GM13977 (cell line): ENCODE data around the gene PAPPA.

Source experiments
- DNase-seq: peaks from one replicate; pipeline ENCODE4 v3.0.0; 2012; ENCODE audit warnings: low spot score
- in situ Hi-C: fragments of 300-500 bp; cut with MboI; formaldehyde crosslinking; loops from one replicate; pipeline ENCODE4 v1.12.0; 2022; ENCODE audit warnings: low sequenced_read_pairs, low pct_unique_long_range_greater_than_20kb, mixed read lengths, inconsistent platforms; ENCODE audit not compliant: unreplicated experiment
- TF ChIP-seq, protein P1 (sequence below): IDR thresholded peaks from 2 replicates; pipeline ENCODE4 v1.5.1; 2012; ENCODE audit warnings: mild to moderate bottlenecking, control low read depth; ENCODE audit not compliant: insufficient read depth; ENCODE audit errors: extremely low read depth, missing control alignments

The PAPPA gene

DNA sequence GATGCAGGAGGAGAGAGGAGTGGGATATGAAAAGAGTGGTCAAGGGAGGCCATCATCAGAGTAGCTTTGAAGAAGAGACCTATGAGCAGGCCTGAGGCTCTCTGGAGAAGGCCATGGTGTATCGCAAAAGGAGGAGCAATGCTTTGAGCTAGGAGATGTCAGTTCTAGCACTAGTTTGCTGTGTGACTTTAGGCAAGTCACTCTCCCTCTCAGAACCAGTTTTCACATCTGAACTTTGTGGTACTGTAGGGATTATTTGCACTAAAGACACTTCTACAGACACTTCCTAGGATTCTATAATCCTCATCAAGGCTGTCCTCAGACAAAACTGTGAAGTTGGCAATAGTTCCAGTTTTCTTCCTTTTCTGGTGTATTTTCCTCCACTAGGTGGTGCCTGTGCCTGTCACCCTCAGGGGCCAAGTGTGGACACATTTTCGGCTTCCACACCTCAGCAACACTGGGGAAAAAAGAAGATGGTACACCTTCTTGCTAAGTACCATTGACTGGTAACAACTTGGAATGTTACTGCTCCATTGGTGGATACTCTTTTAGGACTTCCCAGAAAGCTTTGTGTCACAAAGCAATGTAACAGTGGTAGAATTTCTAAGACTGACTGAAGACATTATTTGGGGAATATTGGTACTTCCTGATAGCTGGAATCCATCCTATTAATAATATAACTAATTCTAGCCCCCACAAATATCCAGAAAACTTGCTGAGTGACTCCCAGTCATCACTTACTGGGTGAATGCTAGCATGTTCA is 9.9 kb downstream of the PAPPA start:
- in situ Hi-C loops = loop anchor here (25.0 kb wide), 1 partner anchor 499 kb away; no protein-coding TSS in a partner anchor
- no peak for DNase-seq
- TF ChIP-seq, protein P1, sequence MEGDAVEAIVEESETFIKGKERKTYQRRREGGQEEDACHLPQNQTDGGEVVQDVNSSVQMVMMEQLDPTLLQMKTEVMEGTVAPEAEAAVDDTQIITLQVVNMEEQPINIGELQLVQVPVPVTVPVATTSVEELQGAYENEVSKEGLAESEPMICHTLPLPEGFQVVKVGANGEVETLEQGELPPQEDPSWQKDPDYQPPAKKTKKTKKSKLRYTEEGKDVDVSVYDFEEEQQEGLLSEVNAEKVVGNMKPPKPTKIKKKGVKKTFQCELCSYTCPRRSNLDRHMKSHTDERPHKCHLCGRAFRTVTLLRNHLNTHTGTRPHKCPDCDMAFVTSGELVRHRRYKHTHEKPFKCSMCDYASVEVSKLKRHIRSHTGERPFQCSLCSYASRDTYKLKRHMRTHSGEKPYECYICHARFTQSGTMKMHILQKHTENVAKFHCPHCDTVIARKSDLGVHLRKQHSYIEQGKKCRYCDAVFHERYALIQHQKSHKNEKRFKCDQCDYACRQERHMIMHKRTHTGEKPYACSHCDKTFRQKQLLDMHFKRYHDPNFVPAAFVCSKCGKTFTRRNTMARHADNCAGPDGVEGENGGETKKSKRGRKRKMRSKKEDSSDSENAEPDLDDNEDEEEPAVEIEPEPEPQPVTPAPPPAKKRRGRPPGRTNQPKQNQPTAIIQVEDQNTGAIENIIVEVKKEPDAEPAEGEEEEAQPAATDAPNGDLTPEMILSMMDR = peak; percentile 42

DNA sequence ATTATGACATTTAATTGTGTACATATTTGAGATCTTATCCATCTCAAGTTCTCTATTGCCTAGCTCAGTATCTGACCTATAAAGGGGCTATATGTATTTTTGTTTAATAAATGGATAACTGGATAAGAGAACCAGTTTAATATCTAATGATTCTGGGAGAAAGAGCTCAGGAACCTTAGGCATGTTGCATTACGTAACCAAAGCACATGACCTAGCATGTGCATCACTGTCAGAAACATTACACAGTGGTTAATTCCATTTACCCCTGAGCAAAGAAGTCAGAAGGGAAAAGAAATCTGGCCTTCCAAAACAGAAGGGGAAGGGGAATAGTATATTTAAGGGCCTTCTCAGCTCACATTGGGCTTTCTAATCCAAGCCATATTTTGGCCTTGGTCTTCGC is 12.3 kb downstream of the PAPPA start:
- TF ChIP-seq, protein P1 = no peak
- DNase-seq = no peak
- in situ Hi-C loops = loop anchor here (25.0 kb wide), 1 partner anchor 496 kb away; no protein-coding TSS in a partner anchor

DNA sequence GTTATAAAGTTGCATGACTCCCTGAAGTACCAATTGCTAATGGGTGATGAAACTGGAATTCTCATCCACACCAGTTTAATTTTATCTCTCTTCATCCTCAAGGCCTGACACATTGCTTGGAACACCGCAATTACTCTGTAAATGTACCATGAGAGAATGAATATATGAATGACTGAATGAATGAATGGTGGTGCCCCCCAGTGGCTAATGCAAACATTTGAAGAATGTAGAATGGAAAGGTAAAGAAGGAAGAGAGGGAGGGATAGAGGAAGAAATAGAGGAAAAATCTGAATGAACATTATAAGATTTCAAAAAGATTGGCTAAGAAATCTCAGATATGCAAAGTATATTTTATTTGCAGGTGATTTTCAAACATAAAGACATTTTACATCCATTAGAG is 13.1 kb downstream of the PAPPA start:
- in situ Hi-C loops = loop anchor here (25.0 kb wide), 1 partner anchor 496 kb away; no protein-coding TSS in a partner anchor
- TF ChIP-seq, protein P1 = peak; percentile 32
- DNase-seq = no peak

DNA sequence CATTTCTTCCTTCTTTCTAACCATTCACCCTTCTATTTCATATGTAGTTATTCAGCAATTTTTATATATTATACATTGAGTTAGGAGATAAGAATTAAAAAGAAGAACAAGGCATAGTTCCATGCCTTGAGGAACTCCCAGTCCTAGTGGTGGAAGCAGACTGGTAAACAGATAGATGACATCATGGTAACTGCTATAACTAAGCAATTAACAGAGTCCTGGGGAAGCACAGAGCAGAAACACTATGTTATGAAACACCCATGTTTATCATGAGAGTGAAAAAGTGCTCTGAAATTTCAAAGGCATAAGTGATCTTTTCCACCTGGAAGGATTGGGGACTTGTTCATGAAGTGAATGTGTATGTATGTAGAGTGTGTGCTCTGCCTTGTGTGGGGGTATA is 14.6 kb downstream of the PAPPA start:
- DNase-seq = no peak
- in situ Hi-C loops = loop anchor here (25.0 kb wide), 1 partner anchor 494 kb away; no protein-coding TSS in a partner anchor
- TF ChIP-seq, protein P1 = no peak

DNA sequence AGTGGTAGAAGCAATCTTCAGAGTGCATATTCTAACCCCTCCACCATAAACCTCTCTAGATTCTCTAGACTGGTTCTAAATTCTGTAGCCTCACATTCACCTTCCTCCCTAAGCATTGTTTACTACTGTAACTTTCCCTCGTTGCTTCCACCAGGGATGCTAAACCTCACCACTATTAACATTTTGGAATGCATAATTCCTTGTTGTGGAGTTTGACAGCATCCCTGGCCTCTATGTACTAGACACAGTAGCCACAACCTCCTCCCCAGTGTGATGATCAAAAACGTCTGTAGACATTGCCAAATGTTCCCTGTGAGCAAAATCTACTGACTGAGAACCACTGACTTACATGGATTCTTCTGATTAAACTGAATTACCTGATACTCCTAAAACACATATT is 18.6 kb downstream of the PAPPA start:
- no peak for DNase-seq
- TF ChIP-seq, protein P1 = no peak
- in situ Hi-C loops = loop anchor here (25.0 kb wide), 1 partner anchor 490 kb away; no protein-coding TSS in a partner anchor

DNA sequence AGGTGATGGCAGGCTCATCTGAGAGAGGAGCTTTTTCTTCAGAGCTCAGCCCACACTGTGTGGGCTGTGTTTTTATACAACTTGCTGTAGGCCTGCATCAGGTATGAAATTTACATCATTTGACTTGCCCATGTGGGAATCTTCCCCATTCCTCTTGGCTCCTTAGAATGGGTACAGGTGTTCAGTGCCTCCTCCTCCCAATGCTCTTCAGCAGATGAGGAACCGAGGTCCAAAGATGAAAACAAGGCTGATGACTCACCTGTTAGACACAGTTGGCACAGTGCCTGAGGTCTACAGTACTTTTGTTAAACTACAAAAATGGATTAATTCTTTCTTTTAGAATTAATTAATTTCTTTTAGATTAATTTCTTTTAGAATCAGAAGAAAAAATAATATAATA is 20.8 kb downstream of the PAPPA start:
- in situ Hi-C loops = loop anchor here (25.0 kb wide), 1 partner anchor 488 kb away; no protein-coding TSS in a partner anchor
- DNase-seq = no peak
- TF ChIP-seq, protein P1 = no peak
